ENCODE data around the gene SAMM50. TPM values are rescaled to one million over a fixed set of nuclear protein-coding genes. Genes with fewer than 3 reads are reported as not detected.

The SAMM50 gene
- total RNA-seq, 1 experiment from 2014 or later = 94.8 TPM

- DNase-seq (ENCODE audit: low read depth, low spot score) = no peak
- in situ Hi-C loops (cut with HindIII; ENCODE audit: low pct_unique_long_range_greater_than_20kb, low sequenced_read_pairs) = no loop called here
These were observed 76.1 kb downstream of the SAMM50 start for GRCh38 chr22:44031158-44031952.

DNA sequence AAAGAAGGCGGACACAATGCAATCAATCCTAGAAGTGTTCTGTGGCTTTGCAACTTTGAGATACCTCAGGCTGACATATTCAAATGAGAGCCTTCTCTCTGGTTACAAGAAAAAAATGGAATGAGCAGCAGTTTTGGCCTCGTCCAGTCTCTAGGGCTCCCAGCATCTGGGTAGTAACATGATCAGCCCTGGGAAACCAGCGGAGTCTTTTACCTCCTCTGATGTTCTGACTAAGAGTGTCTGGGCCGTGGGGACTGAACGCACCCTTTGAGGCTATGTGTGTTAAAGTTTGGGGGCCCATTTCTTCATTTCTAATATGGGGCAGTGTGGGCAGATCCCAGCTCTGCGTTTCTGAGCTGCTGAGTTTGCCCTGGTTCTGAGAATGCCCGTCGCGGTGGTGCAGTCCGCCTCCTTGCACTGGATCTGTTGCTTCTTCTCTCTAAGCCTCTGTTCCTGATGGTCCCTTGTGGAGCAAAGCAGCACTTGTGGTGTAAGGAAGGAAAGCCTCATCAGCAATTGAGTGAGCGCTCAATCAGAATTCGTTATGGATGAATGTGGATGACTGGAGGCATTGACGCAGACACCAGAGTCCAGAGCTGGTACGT lies 77.0 kb downstream of the SAMM50 start:
- DNase-seq (ENCODE audit: low read depth, low spot score) = no peak
- in situ Hi-C loops (cut with HindIII; ENCODE audit: low pct_unique_long_range_greater_than_20kb, low sequenced_read_pairs) = no loop called here

DNA sequence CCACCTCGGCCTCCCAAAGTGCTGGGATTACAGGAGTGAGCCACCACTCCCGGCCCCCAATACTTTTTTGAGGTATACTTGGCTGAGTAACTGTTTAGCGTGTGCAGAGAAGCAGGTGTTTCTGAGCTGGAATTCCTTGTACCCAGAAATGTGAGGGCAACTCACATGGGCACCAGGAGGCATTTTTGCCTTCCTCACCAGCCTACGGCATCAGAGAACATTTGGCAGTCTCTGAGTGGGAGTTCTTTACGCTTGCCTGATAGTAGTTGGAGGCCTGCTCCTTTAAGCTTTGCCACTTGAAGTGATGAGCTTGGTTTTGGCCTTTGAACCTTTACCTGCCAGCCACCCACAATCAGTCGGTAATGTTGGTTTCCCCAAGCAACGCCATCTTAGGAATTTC lies 78.0 kb downstream of the SAMM50 start:
- DNase-seq (ENCODE audit: low read depth, low spot score) = no peak
- in situ Hi-C loops (cut with HindIII; ENCODE audit: low pct_unique_long_range_greater_than_20kb, low sequenced_read_pairs) = no loop called here

GRCh38 chr22:44033694-44034093 lies 78.5 kb downstream of the SAMM50 start:
- DNase-seq (ENCODE audit: low read depth, low spot score) = no peak
- in situ Hi-C loops (cut with HindIII; ENCODE audit: low pct_unique_long_range_greater_than_20kb, low sequenced_read_pairs) = no loop called here

GRCh38 chr22:44037519-44038375 lies 82.5 kb downstream of the SAMM50 start:
- peak; percentile 74 for DNase-seq (ENCODE audit: low read depth, low spot score)
- in situ Hi-C loops (cut with HindIII; ENCODE audit: low pct_unique_long_range_greater_than_20kb, low sequenced_read_pairs) = no loop called here

- no peak for DNase-seq (ENCODE audit: low read depth, low spot score)
- in situ Hi-C loops (cut with HindIII; ENCODE audit: low pct_unique_long_range_greater_than_20kb, low sequenced_read_pairs) = no loop called here
These were observed 84.4 kb downstream of the SAMM50 start for GRCh38 chr22:44039566-44040171.

DNA sequence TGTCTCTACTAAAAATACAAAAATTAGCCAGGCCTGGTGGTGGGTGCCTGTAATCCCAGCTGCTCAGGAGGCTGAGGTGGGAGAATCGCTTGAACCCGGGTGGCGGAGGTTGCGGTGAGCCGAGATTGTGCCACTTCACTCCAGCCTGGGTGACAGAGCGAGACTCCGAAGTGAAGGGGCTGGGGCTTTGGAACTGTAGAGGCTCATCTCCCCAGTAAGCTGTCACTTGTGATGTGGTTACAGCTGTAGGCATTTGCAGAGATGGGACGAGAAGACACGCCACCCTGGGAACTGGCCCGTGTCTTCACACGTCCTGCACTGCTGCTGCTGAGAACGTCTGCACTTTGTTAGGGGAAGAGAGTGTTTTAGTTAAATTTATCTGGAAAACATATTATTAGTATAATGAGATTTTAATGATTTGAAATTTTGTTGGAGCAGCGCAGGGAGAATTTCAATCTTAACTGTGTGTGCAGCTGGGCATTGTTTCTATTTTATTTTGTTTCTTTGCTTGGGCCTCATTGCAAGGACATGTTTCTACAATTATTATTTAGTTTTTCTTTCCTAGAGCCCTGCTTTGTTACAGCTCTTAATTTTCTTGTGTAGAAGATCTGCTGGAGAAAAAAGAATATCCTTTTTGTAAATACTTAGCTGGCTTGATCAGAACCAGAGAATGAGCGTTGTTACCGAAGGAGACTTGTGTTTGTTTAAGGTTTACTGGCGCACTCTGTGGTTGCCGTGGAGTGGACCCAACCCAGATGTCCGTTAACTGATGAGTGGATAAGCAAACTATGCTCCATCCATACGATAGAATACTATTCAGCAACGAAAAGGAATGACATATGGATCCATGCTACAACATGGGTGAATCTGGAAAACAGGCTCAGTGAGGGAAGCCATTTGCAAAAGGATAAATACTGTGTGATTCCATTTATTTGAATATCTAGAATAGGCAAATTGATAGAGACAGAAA lies 87.3 kb downstream of the SAMM50 start:
- no peak for DNase-seq (ENCODE audit: low read depth, low spot score)
- in situ Hi-C loops (cut with HindIII; ENCODE audit: low pct_unique_long_range_greater_than_20kb, low sequenced_read_pairs) = no loop called here

GRCh38 chr22:44045145-44045544 lies 89.9 kb downstream of the SAMM50 start:
- DNase-seq (ENCODE audit: low read depth, low spot score) = no peak
- in situ Hi-C loops (cut with HindIII; ENCODE audit: low pct_unique_long_range_greater_than_20kb, low sequenced_read_pairs) = no loop called here

Other genes with a start within 250 kb of the SAMM50 start
- gene EFCAB6, start 143.1 kb upstream of the SAMM50 start, total RNA-seq (2014; rRNA removed; shearing (Covaris generic)) = 0.29 and 0.55 TPM in 2 replicates
- gene SULT4A1, start 92.9 kb upstream of the SAMM50 start, total RNA-seq (2014; rRNA removed; shearing (Covaris generic)) = 1.8 and 2.0 TPM in 2 replicates
- gene PNPLA5, start 63.4 kb upstream of the SAMM50 start, total RNA-seq (2014; rRNA removed; shearing (Covaris generic)) = not detected in 2 replicates
- gene PNPLA3, start 31.6 kb upstream of the SAMM50 start, total RNA-seq (2014; rRNA removed; shearing (Covaris generic)) = 11.1 and 12.5 TPM in 2 replicates
- 164 and 178 TPM in 2 replicates for gene PARVB, start 68.9 kb downstream of the SAMM50 start, total RNA-seq (2014; rRNA removed; shearing (Covaris generic))
- gene PARVG, start 225.5 kb downstream of the SAMM50 start, total RNA-seq (2014; rRNA removed; shearing (Covaris generic)) = 0.16 TPM in 1 of 2 replicates, not detected in the other